HG03095 (cell line): ENCODE results near the gene BMPR1A.

Source experiments
- ATAC-seq: cut with Tn5 transposase; IDR thresholded peaks from one replicate; pipeline ENCODE4 v1.9.1; 2021; ENCODE audit warnings: moderate library complexity; ENCODE audit not compliant: unreplicated experiment

The BMPR1A gene

GRCh38 chr10:86759073-86759672, 2.8 kb downstream of the BMPR1A start:
- ATAC-seq = no peak

GRCh38 chr10:86763404-86763803, 7.0 kb downstream of the BMPR1A start:
- no peak for ATAC-seq

GRCh38 chr10:86765548-86765947, 9.1 kb downstream of the BMPR1A start:
- ATAC-seq = no peak

- ATAC-seq = no peak
These were observed 12.1 kb downstream of the BMPR1A start for GRCh38 chr10:86768412-86769062.

GRCh38 chr10:86769991-86770390, 13.6 kb downstream of the BMPR1A start:
- ATAC-seq = no peak

- ATAC-seq = no peak
These were observed 14.1 kb downstream of the BMPR1A start for GRCh38 chr10:86770412-86770960.

- no peak for ATAC-seq
These were observed 17.1 kb downstream of the BMPR1A start for GRCh38 chr10:86773498-86773897.

- ATAC-seq = peak; percentile 58
These were observed 18.8 kb downstream of the BMPR1A start for GRCh38 chr10:86775056-86775869.

- ATAC-seq = no peak
These were observed 19.4 kb downstream of the BMPR1A start for GRCh38 chr10:86775870-86776180.

- no peak for ATAC-seq
These were observed 23.0 kb downstream of the BMPR1A start for GRCh38 chr10:86779220-86780017.

GRCh38 chr10:86782701-86783418, 26.4 kb downstream of the BMPR1A start:
- ATAC-seq = peak; percentile 90

- ATAC-seq = no peak
These were observed 28.6 kb downstream of the BMPR1A start for GRCh38 chr10:86785037-86785436.

- no peak for ATAC-seq
These were observed 29.5 kb downstream of the BMPR1A start for GRCh38 chr10:86785968-86786367.

GRCh38 chr10:86786368-86786767, 29.9 kb downstream of the BMPR1A start:
- ATAC-seq = no peak

- no peak for ATAC-seq
These were observed 34.0 kb downstream of the BMPR1A start for GRCh38 chr10:86790394-86790793.

- no peak for ATAC-seq
These were observed 36.2 kb downstream of the BMPR1A start for GRCh38 chr10:86792461-86793167.

- ATAC-seq = no peak
These were observed 37.3 kb downstream of the BMPR1A start for GRCh38 chr10:86793696-86794095.

- ATAC-seq = no peak
These were observed 38.9 kb downstream of the BMPR1A start for GRCh38 chr10:86795353-86795752.

GRCh38 chr10:86798025-86798424, 41.6 kb downstream of the BMPR1A start:
- no peak for ATAC-seq

GRCh38 chr10:86798611-86799010, 42.2 kb downstream of the BMPR1A start:
- peak; percentile 65 for ATAC-seq
